K562 (cell line): ENCODE results near the gene CDK14. TPM values are rescaled to one million over a fixed set of nuclear protein-coding genes. Genes with fewer than 3 reads are reported as not detected.

ENCODE experiments used
- ATAC-seq: fragments of 200-7000 bp; cut with Tn5 transposase; 3 replicates; pipeline ENCODE4 v1.9.1; 2020; ENCODE audit warnings: moderate library complexity
- BruUV-seq: library from RNA; stranded (reverse); fragments of 400-500 nt; replicated peaks from 2 replicates; lab custom pipeline; 2021; lab: Mats Ljungman, UMichigan
- CTCF ChIA-PET: fragments of 300-600 bp; formaldehyde crosslinking; extraction: SDS; loops from one replicate; lab custom pipeline; 2021; ENCODE audit warnings: low intra/inter-chr PET ratio; lab: Yijun Ruan, JAX
- POLR2A ChIA-PET: fragments of 300-600, 350-650 bp; sonication (Branson Sonifier 250); formaldehyde crosslinking; extraction: SDS; loops from one replicate; lab custom pipeline; 2021; ENCODE audit warnings: antibody characterized with exemption, inconsistent platforms; lab: Yijun Ruan, JAX
- DNase-seq, 4 experiments: peaks; one replicate each; pipeline versions ENCODE4 v3.0.0 to v3.0.0-alpha.2; 2011 to 2018; ENCODE audit warnings: low spot score in 3 of 4, mixed read lengths in 3 of 4; ENCODE audit errors: extremely low read depth in 1 of 4
- FAIRE-seq: peaks from 2 replicates; lab custom pipeline; 2011; peaks lifted over from hg19 to GRCh38; lab: Jason Lieb, UNC
- H2AFZ ChIP-seq: 2 replicates; pipeline ENCODE4 v1.6.0; 2011; ENCODE audit warnings: low read depth, low read length, control low read depth, inconsistent platforms
- H3K27ac ChIP-seq: fragments of 200-600 bp; 3 replicates; pipeline ENCODE4 v1.8.0; 2011; ENCODE audit warnings: low read depth, mild to moderate bottlenecking, control low read depth, inconsistent platforms, low read length, moderate library complexity, mixed read lengths; ENCODE audit errors: extremely low read depth
- H3K27me3 ChIP-seq, 2 experiments: fragments of 300-600 bp in 1 of 2; 2 replicates in 1 of 2; 3 replicates in 1 of 2; pipeline versions ENCODE4 v1.6.0 to v1.8.0; 2011; ENCODE audit warnings: inconsistent platforms in 2 of 2, low read length in 2 of 2, mild to moderate bottlenecking in 1 of 2, mixed read lengths in 1 of 2, moderate library complexity in 1 of 2; ENCODE audit not compliant: control insufficient read depth in 2 of 2, insufficient read depth in 2 of 2
- H3K36me3 ChIP-seq: fragments of 300-600 bp; 3 replicates; pipeline ENCODE4 v1.8.0; 2011; ENCODE audit warnings: mild to moderate bottlenecking, low read length, inconsistent platforms; ENCODE audit not compliant: control insufficient read depth, insufficient read depth
- H3K4me1 ChIP-seq, 2 experiments: fragments of 200-600 bp in 1 of 2; replicated peaks in 1 of 2; 2 replicates in 1 of 2; 3 replicates in 1 of 2; pipeline versions ENCODE4 v1.5.1 to v1.8.0; 2011; ENCODE audit warnings: inconsistent platforms in 2 of 2, low read length in 2 of 2, mild to moderate bottlenecking in 1 of 2, mixed read lengths in 1 of 2, moderate library complexity in 1 of 2; ENCODE audit not compliant: control insufficient read depth in 2 of 2, insufficient read depth in 2 of 2
- H3K4me2 ChIP-seq: 2 replicates; pipeline ENCODE4 v1.6.1; 2011; ENCODE audit warnings: low read length, control low read depth, inconsistent platforms, mixed read lengths; ENCODE audit not compliant: insufficient read depth
- H3K4me3 ChIP-seq: fragments of 200-600 bp; sonication (generic), shearing (Covaris generic); 2 replicates; pipeline ENCODE4 v1.5.1; 2016; ENCODE audit warnings: control low read depth, inconsistent platforms
- H3K79me2 ChIP-seq: fragments of 200-600 bp; 3 replicates; pipeline ENCODE4 v1.8.0; 2011; ENCODE audit warnings: low read length, inconsistent platforms; ENCODE audit not compliant: control insufficient read depth, insufficient read depth
- H3K9ac ChIP-seq, 2 experiments: 2 replicates each; pipeline versions ENCODE4 v1.6.0 to v1.6.1; 2011; ENCODE audit warnings: low read depth in 2 of 2, low read length in 2 of 2, control low read depth in 1 of 2, inconsistent platforms in 1 of 2, mild to moderate bottlenecking in 1 of 2, mixed read lengths in 1 of 2; ENCODE audit not compliant: insufficient read depth in 1 of 2
- H3K9me1 ChIP-seq: one replicate; pipeline ENCODE4 v1.6.0; 2011; ENCODE audit warnings: inconsistent platforms, mild to moderate bottlenecking, low read length, moderate library complexity; ENCODE audit not compliant: control insufficient read depth, insufficient read depth
- H3K9me3 ChIP-seq: replicated peaks from 2 replicates; pipeline ENCODE4 v1.5.1; 2011; ENCODE audit warnings: low read depth, low read length, inconsistent platforms; ENCODE audit not compliant: control insufficient read depth, insufficient read depth
- H4K20me1 ChIP-seq: replicated peaks from 2 replicates; pipeline ENCODE4 v1.6.1; 2011; ENCODE audit warnings: low read length, inconsistent platforms, mixed read lengths; ENCODE audit not compliant: control insufficient read depth, insufficient read depth
- CHD4 ChIP-seq: fragments of 200-600 bp; sonication (generic); IDR thresholded peaks from 3 replicates; pipeline ENCODE4 v1.6.1; 2012; ENCODE audit warnings: low read depth, mild to moderate bottlenecking, mixed read lengths, low read length, inconsistent platforms; ENCODE audit not compliant: insufficient read depth, insufficient replicate concordance, poor library complexity, severe bottlenecking
- ILK ChIP-seq: fragments of 450-650 bp; IDR thresholded peaks from 2 replicates; pipeline ENCODE4 v1.6.1; 2016; ENCODE audit warnings: missing genetic modification characterization, low read depth, mild to moderate bottlenecking, missing compliant biosample characterization, moderate library complexity, borderline replicate concordance
- KLF10 ChIP-seq: fragments of 250-450 bp; sonication (Bioruptor Pico); IDR thresholded peaks from 2 replicates; pipeline ENCODE4 v1.6.1; 2021; ENCODE audit warnings: matching md5 sums
- MCM5 ChIP-seq: fragments of 450-650 bp; IDR thresholded peaks from 2 replicates; pipeline ENCODE4 v1.6.1; 2016; ENCODE audit warnings: low read depth
- SAP30 ChIP-seq: fragments of 200-600 bp; sonication (generic); IDR thresholded peaks from 2 replicates; pipeline ENCODE4 v1.6.1; 2012; ENCODE audit warnings: borderline replicate concordance, low read depth, mild to moderate bottlenecking, moderate library complexity, low read length, control low read depth, inconsistent platforms; ENCODE audit not compliant: insufficient read depth, poor library complexity, severe bottlenecking
- SMAD1 ChIP-seq: fragments of 150-350 bp; IDR thresholded peaks from 2 replicates; pipeline ENCODE4 v1.6.1; 2014; ENCODE audit warnings: low read length, low read depth; ENCODE audit not compliant: partially characterized antibody
- SOX6 ChIP-seq: fragments of 450-650 bp; IDR thresholded peaks from 2 replicates; pipeline ENCODE4 v1.6.1; 2014; ENCODE audit warnings: mild to moderate bottlenecking
- TOE1 ChIP-seq, 2 experiments: fragments of 450-650 bp in 1 of 2; sonication (generic) in 1 of 2; formaldehyde crosslinking in 1 of 2; IDR thresholded peaks; 2 replicates each; pipeline versions ENCODE4 v1.7.1 to v1.8.0; 2016 to 2022; ENCODE audit warnings: borderline replicate concordance in 2 of 2, mild to moderate bottlenecking in 2 of 2, antibody characterized with exemption in 1 of 2, inconsistent platforms in 1 of 2, low read depth in 1 of 2, missing genetic modification reagents in 1 of 2, moderate library complexity in 1 of 2
- ZKSCAN3 ChIP-seq: fragments of 250-450 bp; sonication (Bioruptor Pico); IDR thresholded peaks from 2 replicates; pipeline ENCODE4 v1.4.0; 2020
- ZNF23 ChIP-seq: fragments of 250-450 bp; sonication (Bioruptor Pico); IDR thresholded peaks from 2 replicates; pipeline ENCODE4 v1.4.0; 2020; ENCODE audit warnings: mild to moderate bottlenecking
- WGBS: fragments of 100-300 bp; shearing (Covaris generic); methylation state at CpG from one replicate; pipeline ENCODE4 v1.1.6; 2016; ENCODE audit warnings: low coverage, mixed read lengths; ENCODE audit not compliant: insufficient coverage; ENCODE audit errors: missing lambda C conversion rate; 5-methylcytosine and 5-hydroxymethylcytosine counted together
- in situ Hi-C: fragments of 300-500 bp; cut with MboI; formaldehyde crosslinking; loops from 4 replicates; pipeline ENCODE4 v1.15.0; 2018; ENCODE audit warnings: inconsistent platforms, mixed read lengths
- intact Hi-C: fragments of 100-400 bp; cut with micrococcal nuclease; formaldehyde crosslinking; loops from 2 replicates; pipeline ENCODE4 v1.14.2; 2022
- polyA plus RNA-seq, 8 experiments: library from polyadenylated mRNA; depleted of rRNA in 4 of 8; stranded (reverse) in 5 of 8; unstranded in 3 of 8; fragments of >200 nt; fragmentation: Nextera tagmentation in 2 of 8; fragmentation: Illumina TruSeq in 1 of 8; extraction: Ambion mirVana in 2 of 8; extraction: Trizol in 1 of 8; gene quantifications; 2 replicates each; pipeline versions ENCODE4 v1.2.1 to v1.2.3, GENCODE V29; 2011 to 2014; ENCODE audit warnings: inconsistent platforms in 1 of 8, missing spikeins in 1 of 8
- total RNA-seq, 7 experiments: library from RNA; depleted of rRNA in 6 of 7; stranded (reverse); fragments of >200 nt in 6 of 7; fragmentation: Illumina TruSeq in 2 of 7; extraction: Trizol in 2 of 7; gene quantifications; 2 replicates each; pipeline versions ENCODE4 v1.2.1 to v1.2.3, GENCODE V29; 2011 to 2021; ENCODE audit warnings: low replicate concordance in 1 of 7
- TF ChIP-seq, protein P1 (sequence below): IDR thresholded peaks from 2 replicates; pipeline ENCODE4 v1.6.1; 2012; ENCODE audit warnings: low read depth, low read length, improper control_type of control experiment, borderline replicate concordance
- TF ChIP-seq, protein P2 (sequence below): fragments of 450-650 bp; IDR thresholded peaks from 2 replicates; pipeline ENCODE4 v1.7.1; 2018; ENCODE audit warnings: mild to moderate bottlenecking, low read depth; ENCODE audit not compliant: partially characterized antibody
- TF ChIP-seq, protein P3 (sequence below), 2 experiments: fragments of 200-800 bp in 1 of 2; sonication (Bioruptor generic) in 1 of 2; sonication (generic) in 1 of 2; formaldehyde crosslinking in 1 of 2; IDR thresholded peaks in 1 of 2; conservative IDR thresholded peaks in 1 of 2; 2 replicates each; pipeline versions ENCODE4 v1.5.0 to v1.6.1; 2016 to 2020; ENCODE audit warnings: missing compliant biosample characterization in 1 of 2, missing genetic modification characterization in 1 of 2, missing genetic modification reagents in 1 of 2

The CDK14 gene
- total and polyA plus RNA-seq, 9 of the 15 experiments (the other 6 are each of a cell fraction or from before 2014, with no cell fraction given): 0.03 to 0.91 (median 0.16) TPM

DNA sequence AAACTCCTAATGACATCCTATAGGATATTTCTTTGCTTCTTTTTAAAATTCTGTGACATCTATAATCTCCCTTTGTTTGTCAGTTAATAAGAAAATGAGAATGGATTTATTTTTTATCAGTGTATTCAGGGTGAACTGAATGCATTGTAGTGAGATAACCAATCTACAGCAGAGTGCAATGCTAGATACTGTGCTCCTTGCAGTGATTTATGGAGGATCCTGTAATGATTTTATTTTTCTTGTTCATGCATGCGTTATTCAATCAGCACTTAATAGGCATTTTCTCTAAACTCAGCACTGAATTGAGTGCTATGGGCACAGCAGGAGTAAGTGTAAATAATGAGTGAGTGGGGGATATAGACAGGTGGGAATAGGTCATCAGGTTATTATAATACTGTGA is 253.9 kb downstream of the CDK14 start (continued):
- no peak for TF ChIP-seq TOE1 (IDR thresholded peaks at IDR 0.05; ENCODE audit: borderline replicate concordance)
- TF ChIP-seq TOE1 (CRISPR knock-in tag; IDR thresholded peaks at IDR 0.05; ENCODE audit: borderline replicate concordance, low read depth): no peak
- TF ChIP-seq KLF10 (CRISPR knock-in tag): no peak
- TF ChIP-seq, protein P1, sequence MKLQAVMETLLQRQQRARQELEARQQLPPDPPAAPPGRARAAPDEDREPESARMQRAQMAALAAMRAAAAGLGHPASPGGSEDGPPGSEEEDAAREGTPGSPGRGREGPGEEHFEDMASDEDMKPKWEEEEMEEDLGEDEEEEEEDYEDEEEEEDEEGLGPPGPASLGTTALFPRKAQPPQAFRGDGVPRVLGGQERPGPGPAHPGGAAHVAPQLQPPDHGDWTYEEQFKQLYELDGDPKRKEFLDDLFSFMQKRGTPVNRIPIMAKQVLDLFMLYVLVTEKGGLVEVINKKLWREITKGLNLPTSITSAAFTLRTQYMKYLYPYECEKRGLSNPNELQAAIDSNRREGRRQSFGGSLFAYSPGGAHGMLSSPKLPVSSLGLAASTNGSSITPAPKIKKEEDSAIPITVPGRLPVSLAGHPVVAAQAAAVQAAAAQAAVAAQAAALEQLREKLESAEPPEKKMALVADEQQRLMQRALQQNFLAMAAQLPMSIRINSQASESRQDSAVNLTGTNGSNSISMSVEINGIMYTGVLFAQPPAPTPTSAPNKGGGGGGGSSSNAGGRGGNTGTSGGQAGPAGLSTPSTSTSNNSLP: no peak
- TF ChIP-seq SMAD1: no peak

DNA sequence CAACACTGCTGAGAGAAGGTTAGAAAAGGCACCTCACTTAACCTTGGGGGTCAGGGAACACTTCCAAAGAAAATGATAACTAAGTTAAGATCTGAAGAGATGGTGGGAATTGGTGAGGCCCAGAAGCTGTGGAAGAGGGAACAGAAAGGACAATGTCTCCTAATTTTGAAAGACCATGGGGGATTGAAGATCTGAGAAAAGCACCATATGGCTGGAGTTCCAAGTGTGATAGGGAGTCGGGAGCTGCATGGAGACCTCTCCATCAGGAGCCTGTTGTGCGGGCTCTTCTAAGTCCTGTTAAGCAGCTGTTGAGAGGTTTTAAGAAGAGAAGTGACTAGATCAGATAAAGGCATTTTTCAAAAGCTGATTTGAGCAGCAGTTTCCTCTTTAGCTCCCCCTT is 254.3 kb downstream of the CDK14 start:
- Histone ChIP-seq H3K36me3 (no peaks in the 10 kb centered on the region), H3K27ac (no peak overlapping the region), H3K27me3 (no peaks in the 10 kb centered on the region), H3K4me3 (no peak overlapping the region), H4K20me1 (no peaks in the 10 kb centered on the region), H3K9ac (no peak overlapping the region), H3K4me2 (no peak overlapping the region), H3K79me2 (no peaks in the 10 kb centered on the region), H2AFZ (no peak overlapping the region), H3K9me3 (no peaks in the 10 kb centered on the region; the same call in 1 of the 2 replicates), H3K9me1 (no peaks in the 10 kb centered on the region), H3K4me1 (no peaks in the 10 kb centered on the region)
- in situ Hi-C loops: no loop called here
- no peak for FAIRE-seq
- 4% methylated on average over 2 of the region's 2 CpGs for WGBS
- DNase-seq: no peak
- no TSS peak for BruUV-seq
- intact Hi-C loops: no loop called here
- POLR2A ChIA-PET: no interaction called here
- no peak for ATAC-seq
- CTCF ChIA-PET: no interaction called here
- TF ChIP-seq ZNF23 (CRISPR knock-in tag) (no peak), SOX6 (no peak), SAP30 (no peak), ZKSCAN3 (CRISPR knock-in tag) (no peak), MCM5 (no peak), ILK (tag) (no peak), CHD4 (no peak)
- TF ChIP-seq, protein P2, sequence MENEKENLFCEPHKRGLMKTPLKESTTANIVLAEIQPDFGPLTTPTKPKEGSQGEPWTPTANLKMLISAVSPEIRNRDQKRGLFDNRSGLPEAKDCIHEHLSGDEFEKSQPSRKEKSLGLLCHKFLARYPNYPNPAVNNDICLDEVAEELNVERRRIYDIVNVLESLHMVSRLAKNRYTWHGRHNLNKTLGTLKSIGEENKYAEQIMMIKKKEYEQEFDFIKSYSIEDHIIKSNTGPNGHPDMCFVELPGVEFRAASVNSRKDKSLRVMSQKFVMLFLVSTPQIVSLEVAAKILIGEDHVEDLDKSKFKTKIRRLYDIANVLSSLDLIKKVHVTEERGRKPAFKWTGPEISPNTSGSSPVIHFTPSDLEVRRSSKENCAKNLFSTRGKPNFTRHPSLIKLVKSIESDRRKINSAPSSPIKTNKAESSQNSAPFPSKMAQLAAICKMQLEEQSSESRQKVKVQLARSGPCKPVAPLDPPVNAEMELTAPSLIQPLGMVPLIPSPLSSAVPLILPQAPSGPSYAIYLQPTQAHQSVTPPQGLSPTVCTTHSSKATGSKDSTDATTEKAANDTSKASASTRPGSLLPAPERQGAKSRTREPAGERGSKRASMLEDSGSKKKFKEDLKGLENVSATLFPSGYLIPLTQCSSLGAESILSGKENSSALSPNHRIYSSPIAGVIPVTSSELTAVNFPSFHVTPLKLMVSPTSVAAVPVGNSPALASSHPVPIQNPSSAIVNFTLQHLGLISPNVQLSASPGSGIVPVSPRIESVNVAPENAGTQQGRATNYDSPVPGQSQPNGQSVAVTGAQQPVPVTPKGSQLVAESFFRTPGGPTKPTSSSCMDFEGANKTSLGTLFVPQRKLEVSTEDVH: no peak
- TF ChIP-seq, protein P3, sequence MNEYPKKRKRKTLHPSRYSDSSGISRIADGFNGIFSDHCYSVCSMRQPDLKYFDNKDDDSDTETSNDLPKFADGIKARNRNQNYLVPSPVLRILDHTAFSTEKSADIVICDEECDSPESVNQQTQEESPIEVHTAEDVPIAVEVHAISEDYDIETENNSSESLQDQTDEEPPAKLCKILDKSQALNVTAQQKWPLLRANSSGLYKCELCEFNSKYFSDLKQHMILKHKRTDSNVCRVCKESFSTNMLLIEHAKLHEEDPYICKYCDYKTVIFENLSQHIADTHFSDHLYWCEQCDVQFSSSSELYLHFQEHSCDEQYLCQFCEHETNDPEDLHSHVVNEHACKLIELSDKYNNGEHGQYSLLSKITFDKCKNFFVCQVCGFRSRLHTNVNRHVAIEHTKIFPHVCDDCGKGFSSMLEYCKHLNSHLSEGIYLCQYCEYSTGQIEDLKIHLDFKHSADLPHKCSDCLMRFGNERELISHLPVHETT (CRISPR knock-in tag; conservative IDR thresholded peaks at IDR 0.05 in 1 of 2, IDR thresholded peaks at IDR 0.05 in 1 of 2): no peak
